Measurements from ENCODE around the gene SIL1.
"Not testable (repeated sequence)": the region's sequence is repeated elsewhere in the genome, so short reads cannot be mapped to it uniquely, and the experiment has no call there.

Gene SIL1

DNA sequence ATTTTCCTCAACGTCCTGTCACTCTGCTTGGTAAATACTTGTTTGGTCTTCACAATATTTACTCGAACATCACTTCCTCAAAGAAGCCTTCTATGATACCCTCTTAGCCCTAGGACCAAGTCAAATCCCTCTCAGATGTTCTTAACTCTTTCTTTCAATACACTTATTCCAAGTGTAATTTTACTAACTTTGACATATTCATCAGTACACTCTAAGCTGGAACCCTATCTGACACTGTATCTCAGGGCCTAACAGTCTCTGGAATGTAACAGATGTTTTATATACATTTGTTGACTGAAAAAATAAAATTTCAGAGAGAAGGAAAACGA, 19.6 kb downstream of the SIL1 start:
- no peak for DNase-seq (ENCODE audit: insufficient read length, low spot score)
- no peak for FAIRE-seq

GRCh38 chr5:139177809-139178588, 20.2 kb downstream of the SIL1 start:
- DNase-seq (ENCODE audit: insufficient read length, low spot score), result no peak
- no peak for FAIRE-seq

- FAIRE-seq; DNase-seq (ENCODE audit: insufficient read length, low spot score): not testable (repeated sequence)
These were observed 20.9 kb downstream of the SIL1 start for GRCh38 chr5:139177281-139177680.

GRCh38 chr5:139174382-139174781, 23.8 kb downstream of the SIL1 start:
- DNase-seq (ENCODE audit: insufficient read length, low spot score); FAIRE-seq: not testable (repeated sequence)

DNA sequence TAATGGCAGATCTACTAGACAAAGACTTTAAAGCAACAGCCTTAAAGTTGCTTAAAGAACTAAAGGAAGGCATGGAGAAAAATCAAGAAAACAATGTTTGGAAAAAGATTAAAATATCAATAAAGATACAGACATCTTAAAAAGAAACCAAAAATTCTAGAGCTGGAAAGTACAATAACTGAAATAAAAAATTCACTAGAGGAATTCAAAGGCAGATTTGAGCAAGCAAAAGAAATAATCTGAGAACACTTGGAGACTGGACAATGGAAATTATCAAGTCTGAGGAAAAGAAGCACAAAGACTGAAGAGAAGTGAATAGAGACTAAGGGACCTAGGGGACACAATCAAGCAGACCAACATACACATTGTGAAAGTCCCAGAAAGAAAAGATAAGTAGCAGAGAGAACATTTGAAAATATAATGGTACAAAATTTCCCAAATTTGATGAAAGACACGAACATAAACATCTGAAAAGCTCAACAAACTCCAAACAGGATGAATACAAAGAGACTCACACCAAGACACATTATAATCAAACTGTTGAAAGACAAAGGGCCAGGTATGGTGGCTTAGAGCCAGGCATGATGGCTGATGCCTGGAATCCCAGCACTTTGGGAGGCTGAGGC, 26.3 kb downstream of the SIL1 start:
- FAIRE-seq, result no peak
- no peak for DNase-seq (ENCODE audit: insufficient read length, low spot score)

- no peak for FAIRE-seq
- no peak for DNase-seq (ENCODE audit: insufficient read length, low spot score)
These were observed 30.0 kb downstream of the SIL1 start for GRCh38 chr5:139167952-139168720.

GRCh38 chr5:139167533-139167932, 30.6 kb downstream of the SIL1 start:
- FAIRE-seq, result no peak
- DNase-seq (ENCODE audit: insufficient read length, low spot score), result no peak

GRCh38 chr5:139167063-139167462, 31.1 kb downstream of the SIL1 start:
- no peak for DNase-seq (ENCODE audit: insufficient read length, low spot score)
- FAIRE-seq, result no peak

DNA sequence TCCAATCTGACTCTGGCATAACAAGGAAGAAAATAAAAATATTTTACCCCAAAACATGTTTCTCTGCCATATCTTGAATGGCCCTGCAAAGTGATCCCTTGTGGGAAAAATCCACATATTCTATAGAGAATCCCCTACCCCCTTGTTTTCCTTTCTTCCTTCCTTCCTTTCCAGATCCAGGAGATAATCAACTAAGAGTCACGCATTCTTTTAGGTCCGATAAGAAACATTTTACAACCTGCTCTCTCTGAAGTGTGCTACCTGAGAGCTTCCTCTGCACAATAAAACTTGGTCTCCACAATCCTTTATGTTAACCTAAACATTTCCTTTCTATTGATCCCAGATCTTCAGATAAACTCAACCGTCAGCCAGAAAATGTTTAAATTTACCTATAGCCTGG, 33.3 kb downstream of the SIL1 start:
- FAIRE-seq; DNase-seq (ENCODE audit: insufficient read length, low spot score): not testable (repeated sequence)

GRCh38 chr5:139164020-139164419, 34.1 kb downstream of the SIL1 start:
- FAIRE-seq (no peak), DNase-seq (ENCODE audit: insufficient read length, low spot score) (no peak)

DNA sequence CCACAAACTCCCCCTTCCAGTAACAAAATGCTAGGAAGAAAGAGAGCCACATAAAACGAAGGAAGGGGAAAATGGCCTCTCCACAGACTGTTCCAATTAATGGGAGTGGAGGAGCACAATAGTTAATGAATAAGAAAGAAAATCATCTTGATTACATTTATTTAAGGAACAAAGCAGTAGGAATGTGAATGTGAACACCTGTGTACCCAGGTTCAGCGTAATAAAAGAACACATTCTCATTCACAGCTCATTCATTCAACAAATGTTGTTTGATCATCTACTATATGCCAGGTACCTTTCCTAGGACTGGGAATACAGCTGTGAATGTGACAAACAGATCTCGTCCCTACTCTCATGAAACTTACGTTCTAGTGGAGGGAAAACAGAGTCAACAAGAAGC, 35.7 kb downstream of the SIL1 start:
- FAIRE-seq, result no peak
- DNase-seq (ENCODE audit: insufficient read length, low spot score), result no peak

GRCh38 chr5:139158791-139159190, 39.4 kb downstream of the SIL1 start:
- DNase-seq (ENCODE audit: insufficient read length, low spot score) (no peak), FAIRE-seq (no peak)

DNA sequence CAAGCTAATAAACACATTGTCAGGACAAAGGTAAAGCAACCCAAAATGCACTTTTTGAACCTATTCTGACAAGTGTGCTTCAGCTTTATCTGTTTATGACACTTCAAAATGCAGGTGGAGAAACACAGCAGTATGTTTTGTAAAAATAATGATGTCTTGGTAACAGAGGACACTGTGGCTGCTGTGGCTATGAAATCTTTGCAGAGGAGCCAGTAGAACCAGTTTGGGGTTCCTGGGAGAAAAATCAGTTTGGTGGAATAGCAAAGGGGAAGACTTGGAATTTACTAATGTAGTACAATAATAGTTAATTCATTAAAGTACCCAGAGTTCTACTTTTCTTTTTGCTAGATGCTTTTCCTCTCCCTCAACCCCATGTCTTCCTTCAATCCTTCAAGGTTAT, 40.6 kb downstream of the SIL1 start:
- no peak for FAIRE-seq
- DNase-seq (ENCODE audit: insufficient read length, low spot score), result no peak

DNA sequence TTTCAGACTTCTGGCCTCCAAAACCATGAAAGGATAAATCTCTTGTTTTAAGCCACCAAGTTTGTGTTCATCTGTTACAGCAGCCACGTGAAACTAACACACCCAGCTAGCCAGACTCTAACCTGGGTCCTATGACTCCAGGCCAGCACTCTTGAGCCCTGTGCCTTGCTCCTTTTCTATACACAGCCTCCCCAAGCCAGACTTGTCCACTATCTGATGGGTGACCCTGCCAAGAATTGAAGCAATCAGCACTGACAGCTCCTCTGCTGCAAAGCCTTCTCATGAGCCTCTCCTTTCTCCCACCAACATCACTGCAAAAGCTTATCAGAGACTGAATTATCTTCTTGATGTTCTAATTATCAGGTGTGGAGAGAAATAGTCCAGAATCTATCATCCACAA, 41.4 kb downstream of the SIL1 start:
- DNase-seq (ENCODE audit: insufficient read length, low spot score) (no peak), FAIRE-seq (no peak)

DNA sequence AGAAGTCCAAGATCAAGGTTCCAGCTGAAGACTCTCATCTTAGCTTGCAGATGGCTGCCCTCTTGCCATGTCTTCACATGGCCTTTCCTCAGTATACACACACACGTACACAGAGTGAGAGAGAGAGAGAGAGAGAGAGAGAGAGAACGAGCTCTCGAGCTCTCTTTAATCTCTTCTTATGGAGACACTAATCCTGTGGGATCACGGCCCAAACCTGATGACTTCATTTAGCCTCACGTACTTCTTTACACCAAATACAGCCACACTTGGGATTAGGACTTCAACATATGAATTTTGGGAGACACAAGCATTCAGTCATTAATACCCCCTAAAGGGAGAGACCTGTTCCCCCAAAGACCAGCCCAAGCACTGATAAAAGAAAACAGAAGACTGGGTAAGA, 42.8 kb downstream of the SIL1 start:
- no peak for FAIRE-seq
- no peak for DNase-seq (ENCODE audit: insufficient read length, low spot score)

GRCh38 chr5:139151902-139152301, 46.3 kb downstream of the SIL1 start:
- DNase-seq (ENCODE audit: insufficient read length, low spot score), result no peak
- FAIRE-seq, result no peak

GRCh38 chr5:139150367-139150999, 47.7 kb downstream of the SIL1 start:
- FAIRE-seq, result no peak

GRCh38 chr5:139149477-139150199, 48.5 kb downstream of the SIL1 start:
- DNase-seq (ENCODE audit: insufficient read length, low spot score) (no peak), FAIRE-seq (no peak)

More at GRCh38 chr5:139150367-139150999, 47.7 kb downstream of the SIL1 start:
- DNase-seq (ENCODE audit: insufficient read length, low spot score), result no peak

- no peak for FAIRE-seq
- no peak for DNase-seq (ENCODE audit: insufficient read length, low spot score)
These were observed 49.2 kb downstream of the SIL1 start for GRCh38 chr5:139148986-139149385.

- DNase-seq (ENCODE audit: insufficient read length, low spot score), result no peak
- FAIRE-seq, result no peak
These were observed 49.9 kb downstream of the SIL1 start for GRCh38 chr5:139148306-139148705.

All from HTR-8/SVneo (cell line).